ENCODE results near the gene CDK4. TPM values are rescaled to one million over a fixed set of nuclear protein-coding genes. Genes with fewer than 3 reads are reported as not detected.

The CDK4 gene
- total RNA-seq, 1 experiment from 2014 or later: 156 TPM

- no peak for DNase-seq
- Histone ChIP-seq H3K4me3 (no peak overlapping the region), H3K27ac (no peak overlapping the region), H3K79me2 (ENCODE audit: low read depth) (no peaks in the 10 kb centered on the region), H3K4me1 (replicated peaks; ENCODE audit: insufficient read depth) (peaks cover 8% of the 10 kb centered on the region; the same call in 1 of the 2 replicates), H3K36me3 (ENCODE audit: low read depth) (no peaks in the 10 kb centered on the region), H3K4me2 (no peak overlapping the region), H3K9me2 (ENCODE audit: insufficient read depth) (no peaks in the 10 kb centered on the region), H3K9me3 (ENCODE audit: insufficient read depth, low read depth) (no peaks in the 10 kb centered on the region), H3K27me3 (ENCODE audit: insufficient read depth, low read depth) (peaks cover 14% of the 10 kb centered on the region), H4K20me1 (ENCODE audit: insufficient read depth) (no peaks in the 10 kb centered on the region), H2AFZ (no peak overlapping the region), H3F3A (ENCODE audit: insufficient read depth, low read depth) (peaks cover 9% of the 10 kb centered on the region; the same call in 1 of the 2 replicates)
- ChIA-PET CTCF (interaction anchor here (1.0 kb wide), 1 partner anchor 280 kb away, joined by 3 read pairs; the partner anchor contains the start of gene GLI1), POLR2A (ENCODE audit: unreplicated experiment) (interaction anchor here (0.7 kb wide), 1 partner anchor 12 kb away, joined by 10 read pairs; no protein-coding TSS in a partner anchor)
- intact Hi-C loops (cut with micrococcal nuclease; ENCODE audit: unreplicated experiment): no loop called here
- BruUV-seq (replicated peaks): no TSS peak
- TF ChIP-seq CTCF (conservative IDR thresholded peaks at IDR 0.05) (no peak), EZH2 (IDR thresholded peaks at IDR 0.05; ENCODE audit: low read depth) (no peak)
Measured at GRCh38 chr12:57739387-57739786, 12.7 kb downstream of the CDK4 start.

DNA sequence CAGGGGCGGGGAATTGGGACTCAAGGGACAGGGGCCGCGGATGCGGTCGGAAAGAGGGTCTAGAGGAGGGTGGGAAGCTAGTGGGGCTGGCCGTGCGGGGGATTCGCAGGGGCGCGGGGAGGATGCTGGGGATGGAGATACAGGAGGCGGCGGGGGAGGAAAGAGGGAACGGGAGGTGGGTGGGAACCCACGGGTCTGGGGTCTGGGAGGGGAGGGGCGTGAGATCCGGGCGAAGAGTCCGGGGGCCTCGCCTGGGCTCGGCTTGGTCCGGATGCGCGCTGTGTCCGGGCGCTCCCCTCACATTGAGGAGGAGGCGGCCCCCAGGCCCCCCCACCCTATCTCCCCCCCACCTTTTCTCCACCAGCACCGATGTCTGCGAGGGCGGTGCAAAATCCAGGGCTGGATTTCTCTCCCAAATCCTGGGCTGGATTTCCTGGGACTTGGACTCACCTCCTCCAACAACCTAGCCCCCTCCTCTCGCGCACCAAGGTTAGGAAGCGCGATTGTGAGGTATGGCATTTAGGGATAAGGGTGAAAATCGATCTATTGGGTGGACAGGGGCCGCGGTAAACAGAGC, 13.4 kb downstream of the CDK4 start, which contains the start of gene AGAP2:
Gene AGAP2 (minus strand): TSS at position 82 of the 577 bp plus-strand sequence. CDS start 496 bp downstream, outside the sequence.
- Histone ChIP-seq H3K9me2 (ENCODE audit: insufficient read depth) (no peaks in the 10 kb centered on the region), H3K36me3 (ENCODE audit: low read depth) (no peaks in the 10 kb centered on the region), H3K4me1 (replicated peaks; ENCODE audit: insufficient read depth) (peaks cover 2% of the 10 kb centered on the region; the same call in 1 of the 2 replicates), H3K27ac (no peak within 1 kb of the TSS), H3K9me3 (ENCODE audit: insufficient read depth, low read depth) (no peaks in the 10 kb centered on the region), H4K20me1 (ENCODE audit: insufficient read depth) (no peaks in the 10 kb centered on the region), H2AFZ (no peak within 1 kb of the TSS), H3K79me2 (ENCODE audit: low read depth) (no peaks in the 10 kb centered on the region), H3F3A (ENCODE audit: insufficient read depth, low read depth) (peaks cover 7% of the 10 kb centered on the region; the same call in 1 of the 2 replicates), H3K4me2 (no peak within 1 kb of the TSS), H3K27me3 (ENCODE audit: insufficient read depth, low read depth) (peaks cover 14% of the 10 kb centered on the region), H3K4me3 (no peak within 1 kb of the TSS)
- CTCF ChIA-PET: interaction anchor here (1.0 kb wide), 1 partner anchor 280 kb away, joined by 3 read pairs; the partner anchor contains the start of gene GLI1
- TF ChIP-seq EZH2 (IDR thresholded peaks at IDR 0.05; ENCODE audit: low read depth): no peak
- no peak for TF ChIP-seq CTCF (conservative IDR thresholded peaks at IDR 0.05)
- intact Hi-C loops (cut with micrococcal nuclease; ENCODE audit: unreplicated experiment): no loop called here
- no peak for DNase-seq
- BruUV-seq (replicated peaks): no TSS peak
- POLR2A ChIA-PET (ENCODE audit: unreplicated experiment): interaction anchor here (0.7 kb wide), 1 partner anchor 13 kb away, joined by 10 read pairs; no protein-coding TSS in a partner anchor

DNA sequence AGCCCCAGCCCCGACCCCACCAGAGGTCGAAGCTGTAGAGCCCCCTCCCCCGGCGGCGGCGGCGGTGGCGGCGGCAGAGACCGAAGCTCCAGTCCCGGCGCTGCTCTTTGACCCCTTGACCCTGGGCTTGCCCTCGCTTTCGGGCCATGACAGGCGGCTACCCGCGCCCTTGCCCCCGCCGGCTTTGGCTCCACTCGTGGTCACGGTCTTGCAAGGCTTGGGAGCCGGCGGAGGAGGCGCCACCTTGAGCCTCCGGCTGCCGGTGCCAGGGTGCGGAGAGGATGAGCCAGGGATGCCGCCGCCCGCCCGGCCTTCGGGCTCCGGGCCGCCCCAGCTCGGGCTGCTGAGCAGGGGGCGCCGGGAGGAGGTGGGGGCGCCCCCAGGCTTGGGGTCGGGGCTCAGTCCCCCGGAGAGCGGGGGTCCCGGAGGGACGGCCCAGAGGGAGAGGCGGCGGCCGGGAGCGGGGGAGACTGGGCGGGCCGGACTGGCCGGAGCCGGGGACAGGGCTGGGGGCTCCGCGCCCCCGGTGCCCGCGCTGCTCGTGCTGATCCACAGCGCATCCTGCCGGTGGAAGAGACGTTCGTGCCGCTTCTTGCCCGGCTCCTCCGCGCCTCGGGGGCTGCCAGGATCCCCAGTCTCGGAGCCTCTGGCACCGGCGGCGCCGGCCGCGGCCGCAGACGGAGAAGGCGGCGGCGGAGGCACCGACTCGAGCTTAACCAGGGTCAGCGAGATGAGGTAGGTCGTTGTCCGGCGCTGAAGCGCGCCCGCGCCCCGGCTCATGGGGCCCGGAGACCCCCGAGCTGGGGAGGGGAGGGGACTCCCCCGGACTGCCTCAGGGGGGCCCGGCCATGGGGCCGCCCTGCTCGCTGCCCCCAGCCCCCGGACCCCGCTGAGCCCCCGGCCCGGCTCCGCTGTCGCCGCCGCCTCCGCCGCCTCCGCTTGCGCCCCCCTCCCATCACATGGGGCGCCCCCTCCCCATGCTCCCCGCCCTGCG, 14.3 kb downstream of the CDK4 start:
- CTCF ChIA-PET: no interaction called here
- POLR2A ChIA-PET (ENCODE audit: unreplicated experiment): no interaction called here

More for the DNA sequence above, 14.3 kb downstream of the CDK4 start:
- Histone ChIP-seq H3K79me2 (ENCODE audit: low read depth) (no peaks in the 10 kb centered on the region), H3K4me1 (replicated peaks; ENCODE audit: insufficient read depth) (no peaks in the 10 kb centered on the region), H3K27ac (no peak overlapping the region), H3K9me3 (ENCODE audit: insufficient read depth, low read depth) (no peaks in the 10 kb centered on the region), H4K20me1 (ENCODE audit: insufficient read depth) (no peaks in the 10 kb centered on the region), H2AFZ (no peak overlapping the region), H3K4me3 (no peak overlapping the region), H3K27me3 (ENCODE audit: insufficient read depth, low read depth) (peaks cover 14% of the 10 kb centered on the region), H3F3A (ENCODE audit: insufficient read depth, low read depth) (peaks cover 5% of the 10 kb centered on the region; the same call in 1 of the 2 replicates), H3K9me2 (ENCODE audit: insufficient read depth) (no peaks in the 10 kb centered on the region), H3K36me3 (ENCODE audit: low read depth) (no peaks in the 10 kb centered on the region), H3K4me2 (no peak overlapping the region)
- intact Hi-C loops (cut with micrococcal nuclease; ENCODE audit: unreplicated experiment): no loop called here
- BruUV-seq (replicated peaks): no TSS peak
- DNase-seq: no peak
- TF ChIP-seq EZH2 (IDR thresholded peaks at IDR 0.05; ENCODE audit: low read depth): no peak
- TF ChIP-seq CTCF (conservative IDR thresholded peaks at IDR 0.05): no peak

Measured in PC-9 (cell line).